K562 (cell line): ENCODE results near the gene CENPP. TPM values are rescaled to one million over a fixed set of nuclear protein-coding genes. Genes with fewer than 3 reads are reported as not detected.

Experiments
- ETS1 ChIP-seq: conservative IDR thresholded peaks from 2 replicates; pipeline ENCODE4 v1.6.1; 2011; ENCODE audit warnings: low read depth, mild to moderate bottlenecking, low read length; ENCODE audit not compliant: control insufficient read depth
- KAT7 ChIP-seq: sonication (generic); formaldehyde crosslinking; IDR thresholded peaks from 2 replicates; pipeline ENCODE4 v1.8.0; 2022; ENCODE audit warnings: missing genetic modification reagents, mild to moderate bottlenecking, borderline replicate concordance
- KDM5B ChIP-seq: fragments of 200-600 bp; sonication (generic); IDR thresholded peaks from 2 replicates; pipeline ENCODE4 v1.6.1; 2012; ENCODE audit warnings: low read depth, mild to moderate bottlenecking, moderate library complexity, low read length, control low read depth, inconsistent platforms; ENCODE audit not compliant: insufficient replicate concordance
- LCOR ChIP-seq: sonication (generic); formaldehyde crosslinking; IDR thresholded peaks from 2 replicates; pipeline ENCODE4 v1.8.0; 2022; ENCODE audit warnings: mild to moderate bottlenecking, missing genetic modification reagents
- MGA ChIP-seq: fragments of 450-650 bp; IDR thresholded peaks from 2 replicates; pipeline ENCODE4 v1.6.1; 2016; ENCODE audit warnings: mild to moderate bottlenecking, moderate library complexity
- NFE2 ChIP-seq: IDR thresholded peaks from 2 replicates; pipeline ENCODE4 v1.6.1; 2014; ENCODE audit warnings: antibody characterized with exemption, low read depth
- POLR2B ChIP-seq: fragments of 450-650 bp; IDR thresholded peaks from 2 replicates; pipeline ENCODE4 v1.6.1; 2018; ENCODE audit warnings: low read depth; ENCODE audit not compliant: partially characterized antibody
- POLR2G ChIP-seq: fragments of 200-400 bp; formaldehyde crosslinking; IDR thresholded peaks from 2 replicates; pipeline ENCODE4 v1.6.1; 2017; ENCODE audit warnings: low read depth, mild to moderate bottlenecking, antibody characterized with exemption, low read length, moderate library complexity
- RAD51 ChIP-seq: fragments of 450-650 bp; IDR thresholded peaks from 2 replicates; pipeline ENCODE4 v1.7.1; 2016; ENCODE audit warnings: low read depth, mild to moderate bottlenecking, borderline replicate concordance
- TEAD4 ChIP-seq, 2 experiments: sonication (generic) in 1 of 2; formaldehyde crosslinking in 1 of 2; IDR thresholded peaks; 2 replicates each; pipeline versions ENCODE4 v1.6.1 to v1.8.0; 2012 to 2022; ENCODE audit warnings: borderline replicate concordance in 1 of 2, inconsistent platforms in 1 of 2, low read length in 1 of 2, mild to moderate bottlenecking in 1 of 2, missing genetic modification reagents in 1 of 2
- U2AF1 ChIP-seq: fragments of 200-400 bp; formaldehyde crosslinking; optimal IDR thresholded peaks from 2 replicates; pipeline ENCODE3; 2017; ENCODE audit warnings: mild to moderate bottlenecking, low read depth, low read length, moderate library complexity
- ZFX ChIP-seq: sonication (generic); formaldehyde crosslinking; IDR thresholded peaks from 2 replicates; pipeline ENCODE4 v1.8.0; 2022; ENCODE audit warnings: mild to moderate bottlenecking, missing genetic modification reagents, moderate library complexity
- ZNF431 ChIP-seq: sonication (generic); formaldehyde crosslinking; IDR thresholded peaks from 2 replicates; pipeline ENCODE4 v1.8.0; 2022; ENCODE audit warnings: mild to moderate bottlenecking, missing genetic modification reagents
- ZNF830 ChIP-seq: fragments of 250-450 bp; sonication (Bioruptor Pico); IDR thresholded peaks from 2 replicates; pipeline ENCODE4 v1.5.0; 2021; ENCODE audit warnings: mild to moderate bottlenecking
- polyA plus RNA-seq, 8 experiments: library from polyadenylated mRNA; depleted of rRNA in 4 of 8; stranded (reverse) in 5 of 8; unstranded in 3 of 8; fragments of >200 nt; fragmentation: Nextera tagmentation in 2 of 8; fragmentation: Illumina TruSeq in 1 of 8; extraction: Ambion mirVana in 2 of 8; extraction: Trizol in 1 of 8; gene quantifications; 2 replicates each; pipeline versions ENCODE4 v1.2.1 to v1.2.3, GENCODE V29; 2011 to 2014; ENCODE audit warnings: inconsistent platforms in 1 of 8, missing spikeins in 1 of 8
- total RNA-seq, 7 experiments: library from RNA; depleted of rRNA in 6 of 7; stranded (reverse); fragments of >200 nt in 6 of 7; fragmentation: Illumina TruSeq in 2 of 7; extraction: Trizol in 2 of 7; gene quantifications; 2 replicates each; pipeline versions ENCODE4 v1.2.1 to v1.2.3, GENCODE V29; 2011 to 2021; ENCODE audit warnings: low replicate concordance in 1 of 7

The CENPP gene
- total and polyA plus RNA-seq, 9 of the 15 experiments (the other 6 are each of a cell fraction or from before 2014, with no cell fraction given) = 8.0 to 28.5 (median 17.9) TPM

GRCh38 chr9:92293452-92294296 is 32.1 kb upstream of the CENPP start, which contains the start of gene IARS1 (continued):
- peak; percentile 93 for TF ChIP-seq MGA
- TF ChIP-seq POLR2G = peak; percentile 96
- peak; percentile 89 for TF ChIP-seq ETS1
- TF ChIP-seq U2AF1 = no peak
- peak; percentile 35; the same call in 1 of the 2 replicates for TF ChIP-seq RAD51
- TF ChIP-seq KAT7 (CRISPR knock-in tag) = no peak; the same call in 1 of the 2 replicates
- peak; percentile 87 for TF ChIP-seq POLR2B
- TF ChIP-seq TEAD4 (IDR thresholded peaks at IDR 0.05; ENCODE audit: low read length) = peak; percentile 7; the same call in 1 of the 2 replicates
- no peak for TF ChIP-seq TEAD4 (CRISPR knock-in tag; IDR thresholded peaks at IDR 0.05; ENCODE audit: borderline replicate concordance)
- no peak for TF ChIP-seq ZNF830
- TF ChIP-seq LCOR (CRISPR knock-in tag) = peak; percentile 83
- peak; percentile 1; the same call in 1 of the 2 replicates for TF ChIP-seq NFE2
- TF ChIP-seq KDM5B = peak; percentile 95
- TF ChIP-seq ZNF431 = peak; percentile 76; the same call in 1 of the 2 replicates
- peak; percentile 81 for TF ChIP-seq ZFX (CRISPR knock-in tag)
